HG02938 (cell line): ENCODE results near the gene SUSD4.
"Not testable (repeated sequence)": the region's sequence is repeated elsewhere in the genome, so short reads cannot be mapped to it uniquely, and the experiment has no call there.

Source experiments
- ATAC-seq: cut with Tn5 transposase; IDR thresholded peaks from one replicate; pipeline ENCODE4 v1.9.1; 2021; ENCODE audit warnings: mild to moderate bottlenecking, moderate library complexity; ENCODE audit not compliant: unreplicated experiment

Gene SUSD4

GRCh38 chr1:223257856-223258550, 106.0 kb downstream of the SUSD4 start:
- ATAC-seq = no peak

DNA sequence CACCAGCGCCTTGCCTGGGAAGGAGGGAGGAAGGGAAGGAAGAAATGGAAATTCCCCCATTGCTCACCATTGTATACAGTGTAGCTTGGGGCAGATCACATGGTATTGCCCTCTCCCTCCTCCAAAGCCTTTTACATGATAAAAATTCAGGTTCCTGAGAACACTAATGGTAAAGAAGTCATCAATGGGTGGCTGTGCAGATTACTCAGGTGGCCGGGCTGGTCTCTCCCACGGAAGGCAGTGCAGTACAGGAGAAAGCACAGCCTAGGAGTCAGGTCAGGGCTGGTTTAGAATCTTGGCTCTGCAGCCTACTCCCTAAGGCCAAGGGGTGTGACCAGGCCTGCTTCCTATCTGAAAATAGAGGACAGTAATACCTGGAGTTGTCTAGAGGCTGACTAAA, 107.9 kb downstream of the SUSD4 start:
- ATAC-seq = no peak

- no peak for ATAC-seq
Measured at GRCh38 chr1:223253916-223254315, 110.1 kb downstream of the SUSD4 start.

GRCh38 chr1:223251387-223251786, 112.6 kb downstream of the SUSD4 start:
- not testable (repeated sequence) for ATAC-seq

DNA sequence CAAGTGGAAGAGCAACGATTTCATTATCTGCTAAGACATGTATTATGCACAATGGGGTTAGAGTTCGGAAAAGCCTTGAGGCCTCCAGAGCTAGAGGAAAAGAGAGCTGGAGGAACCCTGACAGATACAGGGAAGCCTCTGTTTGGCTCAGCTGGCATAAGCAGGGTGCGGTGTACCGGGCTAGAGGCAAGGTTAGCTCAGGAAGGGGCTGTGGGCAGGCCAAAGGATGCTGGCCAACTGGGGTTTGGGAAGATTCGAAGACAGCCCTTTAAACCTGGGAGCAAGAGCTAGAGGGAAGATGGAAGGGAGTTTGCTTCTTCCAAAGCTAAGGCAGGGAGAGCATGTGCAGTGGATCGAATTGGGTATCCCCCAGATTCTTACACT, 113.4 kb downstream of the SUSD4 start:
- ATAC-seq = no peak

DNA sequence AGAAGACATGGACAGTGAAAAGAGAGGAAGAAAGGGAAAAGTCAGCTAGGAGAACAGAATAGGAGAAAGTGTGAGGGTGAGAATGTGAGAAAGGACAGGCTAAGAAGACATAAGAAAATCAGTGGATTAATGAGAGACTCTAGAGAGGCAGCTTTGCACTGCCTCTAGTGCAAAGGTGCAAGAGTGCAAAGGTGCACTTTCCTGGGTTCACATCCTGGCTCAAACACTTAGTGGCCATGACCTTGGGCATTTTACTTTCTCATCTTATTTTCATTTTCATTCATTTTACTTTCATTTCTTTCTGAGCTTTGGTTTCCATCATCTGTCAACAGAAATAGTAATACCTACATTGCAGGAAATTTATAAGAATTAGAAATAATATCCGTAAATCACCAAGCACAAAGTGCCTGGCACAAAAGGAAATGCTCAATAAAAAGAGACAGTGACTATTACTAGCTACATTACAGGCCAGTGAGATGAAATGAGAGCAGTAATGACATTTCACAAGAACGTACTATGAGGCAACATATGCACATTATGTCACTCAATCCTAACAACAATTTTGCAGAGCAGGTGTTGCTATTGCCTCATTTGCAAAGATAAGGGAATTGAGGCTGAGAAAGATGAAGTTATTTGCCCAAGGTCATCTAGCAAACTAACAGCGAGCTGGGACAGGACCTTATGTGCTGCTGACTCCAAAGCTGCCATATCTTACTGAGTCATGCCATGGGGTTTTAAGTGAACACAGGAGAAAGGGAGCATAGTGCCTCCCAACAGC, 113.9 kb downstream of the SUSD4 start:
- no peak for ATAC-seq

- no peak for ATAC-seq
Measured at GRCh38 chr1:223248770-223249140, 115.2 kb downstream of the SUSD4 start.

DNA sequence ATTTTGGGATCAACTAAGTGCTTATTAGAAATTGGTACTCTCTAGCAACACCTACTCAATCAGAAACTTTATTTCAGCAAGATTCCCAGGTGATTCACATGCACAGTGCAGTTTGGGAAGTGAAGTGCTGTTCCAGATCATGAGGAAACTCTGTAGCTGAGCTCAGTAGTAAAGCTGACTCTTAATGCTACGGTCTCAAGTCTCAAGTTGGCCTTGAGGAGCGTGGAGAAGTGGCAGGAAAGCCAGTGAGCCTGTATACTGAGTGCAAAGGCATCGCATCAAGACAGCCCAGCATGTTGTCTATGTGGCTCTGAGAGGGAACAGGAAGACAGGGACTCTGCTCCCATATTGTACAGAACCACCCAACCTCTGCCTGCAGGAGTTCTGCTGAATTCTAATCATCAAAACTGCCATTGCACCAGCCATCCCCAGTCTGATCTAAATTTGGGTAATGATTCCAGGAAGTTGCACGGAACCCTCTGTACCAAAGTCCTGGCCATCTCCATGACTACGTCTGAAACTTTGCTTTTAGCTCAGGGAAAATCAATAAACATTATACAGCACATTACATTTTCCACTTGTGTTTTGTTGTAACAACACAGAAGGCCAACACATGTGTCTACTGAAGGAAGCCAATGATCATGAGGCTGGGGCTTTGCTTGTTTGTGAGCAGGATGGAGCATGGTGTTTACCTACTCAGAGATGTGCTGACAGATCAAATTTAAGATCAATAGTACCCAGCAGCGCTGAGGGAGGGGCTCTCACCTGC, 115.8 kb downstream of the SUSD4 start:
- ATAC-seq = no peak

- ATAC-seq = no peak
Measured at GRCh38 chr1:223246476-223247112, 117.4 kb downstream of the SUSD4 start.

DNA sequence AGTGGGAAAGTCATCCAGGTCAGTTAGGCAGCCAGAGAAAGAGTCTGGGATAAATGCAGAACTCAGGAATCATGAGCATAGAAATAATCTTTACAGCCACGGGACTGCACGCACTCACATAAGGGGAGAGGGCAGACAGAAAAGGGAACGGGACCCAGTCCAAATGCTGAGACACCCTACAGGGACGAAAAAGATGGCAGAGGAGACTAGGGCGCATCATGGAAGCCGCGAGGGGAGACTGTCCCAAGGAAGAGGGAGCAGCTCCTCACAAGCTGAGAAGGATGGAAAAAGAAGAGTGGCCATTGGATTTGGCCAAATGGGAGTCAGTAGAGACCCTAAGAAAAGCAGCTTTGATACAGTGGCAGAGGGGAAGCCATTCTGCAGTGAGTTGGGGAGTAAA, 118.0 kb downstream of the SUSD4 start:
- ATAC-seq = no peak

DNA sequence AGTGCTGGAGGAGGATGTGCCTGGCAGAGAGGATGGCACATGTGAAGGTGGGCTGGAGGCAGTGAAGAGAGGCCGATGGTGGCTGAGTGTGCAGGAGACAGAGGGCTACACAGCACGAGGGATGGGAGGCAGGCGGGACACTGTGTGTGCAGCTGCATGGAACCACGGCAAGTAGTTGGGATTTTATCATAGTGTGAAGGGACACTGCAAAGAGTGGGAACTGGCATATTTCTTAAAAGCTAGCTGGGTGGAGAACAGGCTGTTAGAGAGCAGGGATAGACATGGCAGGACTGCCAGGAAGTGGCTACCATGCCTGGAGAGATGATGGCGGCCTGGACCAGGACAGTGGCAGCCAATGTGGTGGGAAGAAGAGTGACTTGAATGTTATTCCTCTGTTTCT, 118.6 kb downstream of the SUSD4 start:
- ATAC-seq = no peak

DNA sequence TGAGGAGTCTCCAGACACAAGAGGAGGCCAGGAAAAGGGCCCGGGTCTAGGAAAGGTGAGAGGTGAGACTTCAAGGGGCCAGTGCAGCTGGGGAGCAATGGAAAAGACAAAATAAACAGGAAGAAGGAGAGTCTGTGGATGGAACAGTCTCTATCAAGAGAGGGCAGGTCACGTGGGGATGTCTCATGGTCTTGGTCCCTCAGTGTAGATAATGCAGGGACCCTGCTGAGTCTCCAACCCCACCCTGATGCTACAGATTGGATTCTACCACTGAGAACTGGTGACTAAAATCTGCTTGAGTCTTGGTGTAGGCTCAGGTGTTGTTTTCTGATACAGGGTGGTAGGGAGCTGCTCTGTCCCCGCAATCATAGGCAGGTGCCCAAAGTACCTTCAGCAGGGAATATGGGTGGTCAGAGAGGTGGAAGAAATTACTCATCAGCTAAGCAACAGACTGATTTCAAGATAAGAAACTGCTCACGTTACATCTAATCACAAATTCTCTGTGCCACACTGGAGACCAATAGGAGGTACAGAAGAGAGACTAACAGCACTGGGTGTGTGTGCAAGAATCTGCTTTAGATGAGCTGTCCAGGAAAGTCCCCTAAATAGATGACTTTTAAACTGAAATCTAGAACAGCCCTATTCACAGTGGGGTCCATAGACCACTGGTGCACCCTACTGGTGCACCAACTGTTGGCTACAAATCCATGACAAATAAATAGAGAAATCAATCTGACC, 119.4 kb downstream of the SUSD4 start:
- peak; percentile 63 for ATAC-seq

DNA sequence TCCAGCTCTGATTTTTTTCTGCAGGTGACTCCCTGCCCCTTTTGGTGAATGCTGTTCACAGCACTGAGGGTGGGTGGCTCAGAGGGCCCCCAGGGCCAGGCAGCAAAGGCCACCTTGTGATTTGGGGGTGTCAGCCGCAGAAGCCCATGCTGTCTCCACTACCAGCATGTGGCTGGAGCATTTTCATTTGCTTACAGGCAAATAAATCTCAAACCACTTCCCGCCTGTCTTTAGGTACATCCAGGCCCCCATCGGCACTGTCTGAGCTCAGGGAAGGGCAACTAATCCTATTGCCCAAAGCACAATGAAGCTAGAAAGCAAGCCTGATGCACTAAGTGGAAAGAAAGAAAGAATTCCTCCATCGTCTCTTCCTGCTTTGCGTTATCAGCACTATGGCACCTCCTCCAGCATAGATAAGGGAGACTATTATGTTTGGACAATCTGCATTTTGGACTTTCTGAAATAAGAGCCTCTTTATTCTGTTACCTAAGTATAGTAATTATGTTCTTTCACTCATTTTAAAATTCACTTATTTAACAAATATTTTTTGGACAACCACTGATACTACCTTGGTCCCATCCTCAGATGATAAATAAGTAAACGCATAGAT, 120.4 kb downstream of the SUSD4 start:
- no peak for ATAC-seq

- no peak for ATAC-seq
Measured at GRCh38 chr1:223242971-223243370, 121.0 kb downstream of the SUSD4 start.

GRCh38 chr1:223242382-223242955, 121.5 kb downstream of the SUSD4 start:
- no peak for ATAC-seq

DNA sequence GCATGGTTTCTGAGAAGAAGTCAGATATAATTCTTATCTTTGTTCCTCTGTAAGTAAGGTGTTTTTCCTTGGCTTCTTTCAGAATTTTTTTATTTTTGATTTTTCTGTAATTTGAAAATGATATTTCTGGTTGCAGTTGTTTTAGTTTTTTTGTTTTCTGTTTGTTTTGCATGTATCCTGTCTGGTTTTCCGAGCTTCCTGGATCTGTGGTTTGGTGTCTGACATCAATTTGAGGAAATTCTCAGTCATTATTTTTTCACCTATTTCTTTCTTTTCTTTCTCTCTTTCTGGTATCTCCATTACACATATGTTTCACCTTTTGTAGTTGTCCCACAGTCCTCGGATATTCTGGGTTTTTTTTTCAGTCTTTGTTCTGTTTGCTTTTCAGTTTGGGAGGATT, 123.9 kb downstream of the SUSD4 start:
- no peak for ATAC-seq

DNA sequence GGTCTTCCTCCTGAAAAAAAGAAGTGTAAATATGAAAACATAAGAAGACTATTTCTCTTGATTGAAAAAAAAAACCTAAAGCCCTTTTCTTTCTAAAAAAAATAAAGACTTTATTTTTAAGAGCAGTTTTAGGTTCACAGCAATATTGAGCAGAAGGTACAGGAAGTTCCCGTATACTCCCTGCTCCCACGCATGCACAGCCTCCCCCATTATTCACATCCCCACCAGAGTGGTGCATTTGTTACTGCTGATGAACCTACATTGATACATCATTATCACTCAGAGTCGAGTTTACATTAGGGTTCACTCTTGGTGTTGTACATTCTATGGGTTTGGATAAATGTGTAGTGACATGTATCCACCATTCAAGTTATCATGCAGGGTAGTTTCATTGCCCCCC, 128.9 kb downstream of the SUSD4 start:
- ATAC-seq = no peak

DNA sequence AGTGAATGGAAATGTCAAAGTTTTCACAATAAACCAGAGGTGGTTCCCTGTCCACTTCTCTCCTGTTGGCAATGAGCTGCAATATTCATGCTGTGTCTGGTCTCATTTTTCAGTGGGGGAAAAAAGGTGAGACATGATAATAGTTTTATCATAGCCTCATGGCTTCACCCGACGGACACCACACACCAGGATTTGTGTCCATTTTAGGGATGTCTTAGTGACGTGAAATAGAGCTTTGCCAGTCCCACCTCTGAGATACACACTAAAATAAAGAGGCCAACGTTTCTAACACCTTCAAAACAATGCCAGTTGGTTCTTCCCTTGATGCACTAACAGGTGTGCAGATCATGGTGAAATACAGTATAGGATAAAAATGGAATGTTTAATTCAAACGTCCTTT, 129.4 kb downstream of the SUSD4 start:
- no peak for ATAC-seq

DNA sequence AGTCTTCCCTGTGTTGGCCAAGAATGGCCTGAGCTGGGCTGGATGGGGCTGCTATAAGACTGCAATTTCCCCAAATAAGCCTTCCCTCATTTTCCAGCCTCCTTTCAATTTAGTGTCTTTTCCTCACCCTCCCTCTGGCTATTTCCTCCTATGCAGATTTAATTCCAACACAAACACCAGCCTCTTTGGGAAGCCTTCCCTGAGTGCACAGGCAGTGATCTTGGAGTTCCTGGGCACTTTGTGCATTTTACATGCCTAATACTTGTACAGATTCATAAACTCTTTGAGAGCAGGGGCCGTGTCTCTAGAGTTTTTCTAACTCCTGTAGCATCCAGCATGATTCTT, 129.8 kb downstream of the SUSD4 start:
- no peak for ATAC-seq
